HepG2 (cell line): ENCODE measurements around the gene AGAP1.

Experiments
- CTCF ChIP-seq: sonication (generic); formaldehyde crosslinking; IDR thresholded peaks from 2 replicates; pipeline ENCODE4 v1.5.0; 2020; ENCODE audit warnings: mild to moderate bottlenecking, missing genetic modification reagents, moderate library complexity
- EZH2 ChIP-seq: conservative IDR thresholded peaks from 2 replicates; pipeline ENCODE4 v1.6.1; 2012; ENCODE audit warnings: mild to moderate bottlenecking, low read depth, low read length, moderate library complexity
- ZBTB1 ChIP-seq: sonication (generic); formaldehyde crosslinking; IDR thresholded peaks from 2 replicates; pipeline ENCODE4 v1.4.0; 2020; ENCODE audit warnings: missing genetic modification reagents, borderline replicate concordance
- ZNF224 ChIP-seq: sonication (generic); formaldehyde crosslinking; IDR thresholded peaks from 2 replicates; pipeline ENCODE4 v1.5.0; 2020; ENCODE audit warnings: mild to moderate bottlenecking, missing genetic modification reagents

GRCh38 chr2:235968616-235969324 is 474.9 kb downstream of the AGAP1 start:
- no peak for TF ChIP-seq ZNF224 (CRISPR knock-in tag)
- no peak for TF ChIP-seq CTCF (CRISPR knock-in tag)
- no peak for TF ChIP-seq EZH2
- no peak for TF ChIP-seq ZBTB1
